ENCODE data around the gene CYP19A1.

CYP19A1 gene

DNA sequence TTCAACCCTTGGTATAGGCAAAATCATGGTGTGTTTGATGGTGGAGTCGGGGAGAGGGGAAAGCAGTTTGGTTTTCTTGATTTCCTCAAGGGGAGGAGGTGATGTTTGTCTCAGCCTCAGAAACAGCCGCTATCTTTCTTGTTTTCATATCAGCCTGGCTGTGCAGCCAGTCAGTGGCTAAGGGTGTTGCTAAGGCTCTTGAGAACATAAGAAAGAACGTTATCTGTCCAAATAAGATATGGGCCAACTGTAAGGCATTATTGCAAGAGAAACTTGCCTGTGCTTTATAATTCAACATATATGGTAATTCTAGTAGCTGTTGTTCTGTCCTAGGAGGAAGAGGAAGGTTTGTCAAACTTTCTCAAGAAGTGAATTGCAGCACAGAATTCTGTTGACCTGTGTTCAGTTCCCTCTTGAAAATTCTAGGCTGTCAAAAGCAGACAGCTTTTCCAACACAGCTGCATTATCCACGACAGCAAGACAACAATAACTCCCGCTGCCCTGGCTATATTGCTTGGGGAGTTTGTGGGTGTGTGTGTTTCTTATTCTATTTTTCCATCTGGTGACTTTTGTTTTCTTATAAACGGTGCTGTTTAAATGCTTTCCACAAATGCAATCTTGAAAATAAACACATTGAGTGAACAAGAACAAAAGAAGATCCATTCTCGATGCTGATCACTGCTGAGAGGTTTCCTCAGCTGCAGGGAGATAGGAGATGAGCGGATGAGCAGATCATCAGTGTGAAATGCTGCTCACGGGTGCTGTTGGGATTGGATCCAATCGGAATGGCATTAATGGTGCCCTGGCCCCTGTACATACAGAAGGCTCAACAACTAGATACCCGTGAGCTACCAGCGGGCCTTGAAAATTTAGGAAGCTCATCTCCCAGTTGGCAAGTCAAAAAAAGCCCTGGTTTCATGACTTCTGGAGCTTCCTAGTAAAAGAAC lies 152.9 kb downstream of the CYP19A1 start:
- Histone ChIP-seq H3K27me3 (ENCODE audit: insufficient read depth, low read length) (no peaks in the 10 kb centered on the region), H3K9me2 (ENCODE audit: low read depth, low read length) (no peaks in the 10 kb centered on the region), H3K27ac (ENCODE audit: low read depth, low read length, poor library complexity, severe bottlenecking) (no peak overlapping the region), H3K9ac (ENCODE audit: low read length) (no peak overlapping the region), H3F3A (ENCODE audit: insufficient read depth, low read length) (no peaks in the 10 kb centered on the region), H3K4me2 (ENCODE audit: low read length) (no peak overlapping the region), H3K36me3 (ENCODE audit: insufficient read depth, low read length) (no peaks in the 10 kb centered on the region), H3K4me3 (ENCODE audit: low read depth, low read length, poor library complexity, severe bottlenecking) (no peak overlapping the region), H3K9me3 (ENCODE audit: low read length) (no peaks in the 10 kb centered on the region), H2AFZ (ENCODE audit: low read length) (no peak overlapping the region), H3K4me1 (ENCODE audit: insufficient read depth, low read length, severe bottlenecking) (no peaks in the 10 kb centered on the region), H3K79me2 (ENCODE audit: insufficient read depth, low read length) (no peaks in the 10 kb centered on the region), H4K20me1 (ENCODE audit: insufficient read depth, low read length) (no peaks in the 10 kb centered on the region)
- no peak for TF ChIP-seq EZH2 (IDR thresholded peaks at IDR 0.05; ENCODE audit: borderline replicate concordance, low read length)
- TF ChIP-seq, protein P1, sequence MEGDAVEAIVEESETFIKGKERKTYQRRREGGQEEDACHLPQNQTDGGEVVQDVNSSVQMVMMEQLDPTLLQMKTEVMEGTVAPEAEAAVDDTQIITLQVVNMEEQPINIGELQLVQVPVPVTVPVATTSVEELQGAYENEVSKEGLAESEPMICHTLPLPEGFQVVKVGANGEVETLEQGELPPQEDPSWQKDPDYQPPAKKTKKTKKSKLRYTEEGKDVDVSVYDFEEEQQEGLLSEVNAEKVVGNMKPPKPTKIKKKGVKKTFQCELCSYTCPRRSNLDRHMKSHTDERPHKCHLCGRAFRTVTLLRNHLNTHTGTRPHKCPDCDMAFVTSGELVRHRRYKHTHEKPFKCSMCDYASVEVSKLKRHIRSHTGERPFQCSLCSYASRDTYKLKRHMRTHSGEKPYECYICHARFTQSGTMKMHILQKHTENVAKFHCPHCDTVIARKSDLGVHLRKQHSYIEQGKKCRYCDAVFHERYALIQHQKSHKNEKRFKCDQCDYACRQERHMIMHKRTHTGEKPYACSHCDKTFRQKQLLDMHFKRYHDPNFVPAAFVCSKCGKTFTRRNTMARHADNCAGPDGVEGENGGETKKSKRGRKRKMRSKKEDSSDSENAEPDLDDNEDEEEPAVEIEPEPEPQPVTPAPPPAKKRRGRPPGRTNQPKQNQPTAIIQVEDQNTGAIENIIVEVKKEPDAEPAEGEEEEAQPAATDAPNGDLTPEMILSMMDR (IDR thresholded peaks at IDR 0.05; ENCODE audit: low read length), result no peak

DNA sequence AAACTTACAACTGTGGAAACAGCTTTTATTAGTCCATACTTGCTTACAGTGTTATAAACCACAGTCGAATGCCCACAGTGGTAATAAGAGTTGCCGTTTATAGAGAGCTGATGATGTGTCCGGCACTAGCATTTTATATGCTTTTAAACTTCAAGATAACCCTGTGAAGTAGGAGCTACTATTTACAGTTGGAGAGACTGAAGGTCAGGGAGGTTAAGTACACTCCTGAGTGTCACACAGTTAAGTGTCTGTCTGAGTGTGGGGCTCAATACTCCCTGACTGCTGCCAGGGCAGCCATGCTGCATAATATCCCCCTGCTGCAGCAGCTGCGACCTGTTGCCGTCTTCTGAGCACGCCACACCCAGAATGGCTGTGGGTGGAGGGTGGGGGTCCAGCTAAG lies 153.8 kb downstream of the CYP19A1 start:
- H3K27me3 ChIP-seq (ENCODE audit: insufficient read depth, low read length), result no peaks in the 10 kb centered on the region
- no peaks in the 10 kb centered on the region for H3K9me3 ChIP-seq (ENCODE audit: low read length)
- no peak overlapping the region for H2AFZ ChIP-seq (ENCODE audit: low read length)
- H4K20me1 ChIP-seq (ENCODE audit: insufficient read depth, low read length), result no peaks in the 10 kb centered on the region
- H3K4me3 ChIP-seq (ENCODE audit: low read depth, low read length, poor library complexity, severe bottlenecking), result no peak overlapping the region
- H3K9me2 ChIP-seq (ENCODE audit: low read depth, low read length), result no peaks in the 10 kb centered on the region
- TF ChIP-seq, protein P1 (IDR thresholded peaks at IDR 0.05; ENCODE audit: low read length), result no peak
- no peak for TF ChIP-seq EZH2 (IDR thresholded peaks at IDR 0.05; ENCODE audit: borderline replicate concordance, low read length)
- H3F3A ChIP-seq (ENCODE audit: insufficient read depth, low read length), result no peaks in the 10 kb centered on the region
- H3K9ac ChIP-seq (ENCODE audit: low read length), result no peak overlapping the region
- no peak overlapping the region for H3K27ac ChIP-seq (ENCODE audit: low read depth, low read length, poor library complexity, severe bottlenecking)
- no peaks in the 10 kb centered on the region for H3K4me1 ChIP-seq (ENCODE audit: insufficient read depth, low read length, severe bottlenecking)
- H3K79me2 ChIP-seq (ENCODE audit: insufficient read depth, low read length), result no peaks in the 10 kb centered on the region
- H3K4me2 ChIP-seq (ENCODE audit: low read length), result no peak overlapping the region
- H3K36me3 ChIP-seq (ENCODE audit: insufficient read depth, low read length), result no peaks in the 10 kb centered on the region

DNA sequence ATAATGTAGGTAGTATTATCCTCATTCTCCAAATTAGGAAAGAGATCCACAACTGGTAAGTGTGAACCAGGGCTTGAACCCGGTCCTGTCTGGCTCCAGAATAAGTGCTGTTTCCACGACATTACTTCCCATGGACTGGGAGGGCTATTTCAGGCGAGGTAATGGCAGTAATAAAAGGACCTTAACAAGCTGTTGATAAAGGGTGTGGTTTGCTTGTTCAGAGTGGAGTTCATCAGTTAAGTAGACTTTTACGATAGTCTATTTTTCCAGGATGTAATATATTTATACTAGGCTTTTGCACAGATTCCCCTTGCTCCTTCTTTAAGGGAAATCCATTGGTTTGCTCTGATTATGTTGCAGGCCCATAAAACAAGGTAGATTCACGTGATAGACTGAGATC lies 155.3 kb downstream of the CYP19A1 start:
- Histone ChIP-seq H3K9me2 (ENCODE audit: low read depth, low read length) (no peaks in the 10 kb centered on the region), H3K4me3 (ENCODE audit: low read depth, low read length, poor library complexity, severe bottlenecking) (no peak overlapping the region), H3K4me2 (ENCODE audit: low read length) (no peak overlapping the region), H3K79me2 (ENCODE audit: insufficient read depth, low read length) (no peaks in the 10 kb centered on the region), H3K4me1 (ENCODE audit: insufficient read depth, low read length, severe bottlenecking) (no peaks in the 10 kb centered on the region), H3K9ac (ENCODE audit: low read length) (no peak overlapping the region), H3K27ac (ENCODE audit: low read depth, low read length, poor library complexity, severe bottlenecking) (no peak overlapping the region), H2AFZ (ENCODE audit: low read length) (no peak overlapping the region), H3K9me3 (ENCODE audit: low read length) (no peaks in the 10 kb centered on the region), H4K20me1 (ENCODE audit: insufficient read depth, low read length) (no peaks in the 10 kb centered on the region), H3K36me3 (ENCODE audit: insufficient read depth, low read length) (no peaks in the 10 kb centered on the region), H3F3A (ENCODE audit: insufficient read depth, low read length) (no peaks in the 10 kb centered on the region), H3K27me3 (ENCODE audit: insufficient read depth, low read length) (no peaks in the 10 kb centered on the region)
- TF ChIP-seq EZH2 (IDR thresholded peaks at IDR 0.05; ENCODE audit: borderline replicate concordance, low read length), result no peak
- TF ChIP-seq, protein P1 (IDR thresholded peaks at IDR 0.05; ENCODE audit: low read length), result no peak

Measured in OCI-LY1 (cell line).